DLD1 (cell line): ENCODE results near the gene CPT1B.

Experiments used
- in situ Hi-C: cut with HindIII; loops from 2 replicates; pipeline ENCODE4 v1.10.0; 2017; ENCODE audit warnings: low sequenced_read_pairs

Gene CPT1B

DNA sequence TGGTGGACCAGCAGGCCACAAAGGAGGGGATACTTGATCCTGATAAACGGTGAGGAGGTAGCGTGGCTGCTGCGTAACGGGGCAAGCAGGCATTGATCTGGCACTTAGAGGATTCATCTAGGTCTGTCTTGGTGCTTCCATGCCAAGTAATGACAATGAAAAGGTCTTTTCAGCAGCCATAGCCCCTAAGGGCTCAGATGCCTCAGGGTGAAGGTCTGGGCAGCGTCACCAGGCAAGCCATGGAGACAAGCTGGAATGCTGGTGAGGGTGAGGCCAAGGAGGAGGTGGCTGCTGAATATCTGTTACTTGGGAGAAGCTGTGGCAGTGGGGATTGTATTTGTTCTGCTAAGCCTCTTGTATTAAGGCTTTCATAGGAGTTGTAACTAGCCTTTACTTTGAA is 9.2 kb upstream of the CPT1B start:
- in situ Hi-C loops, result no loop called here

DNA sequence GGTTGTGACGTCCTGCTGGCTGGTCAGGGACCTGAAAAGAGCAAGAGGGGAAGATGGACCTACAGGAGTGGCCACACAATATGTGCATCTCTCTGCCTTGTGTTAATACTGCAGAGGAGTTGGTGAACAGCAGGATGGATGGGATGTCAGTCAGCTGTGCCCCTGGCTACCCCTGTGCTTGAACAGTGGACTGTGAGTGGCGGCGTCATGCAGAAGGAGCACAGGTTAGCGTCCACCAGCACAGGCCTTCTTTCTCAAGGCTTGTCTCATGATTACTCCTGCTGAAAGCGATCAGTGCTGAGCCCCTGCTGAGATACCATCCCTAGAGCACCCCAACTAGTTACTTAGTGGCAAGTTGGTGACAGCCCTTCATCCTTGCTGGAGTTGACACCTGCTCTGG is 8.2 kb upstream of the CPT1B start:
- in situ Hi-C loops, result no loop called here

DNA sequence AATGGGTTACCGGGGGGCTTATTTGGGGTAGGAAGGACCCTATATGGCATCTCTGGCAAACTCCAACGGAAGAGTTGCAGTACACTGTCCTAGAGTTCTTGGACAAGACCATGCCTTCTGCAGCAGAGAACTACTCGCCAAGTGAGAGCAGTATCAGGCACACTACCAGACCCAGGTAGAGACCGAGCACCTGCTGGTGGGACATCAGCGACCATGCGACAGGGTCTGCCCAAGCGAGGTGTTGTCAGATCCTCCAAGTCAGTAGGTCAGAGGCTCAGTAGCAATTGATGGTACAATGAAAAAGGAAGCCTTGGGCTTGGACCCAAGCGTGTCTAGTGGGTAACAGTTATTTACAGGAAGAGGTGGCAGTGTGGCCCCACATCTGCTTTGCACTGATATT is 7.6 kb upstream of the CPT1B start:
- in situ Hi-C loops, result no loop called here

DNA sequence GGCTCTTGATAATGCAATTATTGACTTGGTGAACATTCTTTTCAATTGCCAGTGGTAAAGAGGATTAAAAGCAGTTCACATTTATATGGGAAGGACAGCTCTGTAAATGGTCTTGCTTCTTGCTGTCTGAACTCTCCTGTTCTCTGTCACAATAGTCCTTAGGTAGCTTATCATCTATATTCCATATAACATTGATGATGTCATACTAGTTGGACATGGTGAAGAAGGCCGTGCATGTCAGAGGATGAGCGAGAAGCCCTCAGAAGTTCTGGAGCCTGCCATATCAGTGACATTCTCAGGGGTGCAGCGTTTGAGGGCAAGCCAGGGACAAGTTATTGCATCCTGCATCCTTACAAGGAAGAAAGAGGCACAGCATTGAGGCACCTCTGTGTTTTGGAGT is 7.0 kb upstream of the CPT1B start:
- in situ Hi-C loops, result no loop called here

DNA sequence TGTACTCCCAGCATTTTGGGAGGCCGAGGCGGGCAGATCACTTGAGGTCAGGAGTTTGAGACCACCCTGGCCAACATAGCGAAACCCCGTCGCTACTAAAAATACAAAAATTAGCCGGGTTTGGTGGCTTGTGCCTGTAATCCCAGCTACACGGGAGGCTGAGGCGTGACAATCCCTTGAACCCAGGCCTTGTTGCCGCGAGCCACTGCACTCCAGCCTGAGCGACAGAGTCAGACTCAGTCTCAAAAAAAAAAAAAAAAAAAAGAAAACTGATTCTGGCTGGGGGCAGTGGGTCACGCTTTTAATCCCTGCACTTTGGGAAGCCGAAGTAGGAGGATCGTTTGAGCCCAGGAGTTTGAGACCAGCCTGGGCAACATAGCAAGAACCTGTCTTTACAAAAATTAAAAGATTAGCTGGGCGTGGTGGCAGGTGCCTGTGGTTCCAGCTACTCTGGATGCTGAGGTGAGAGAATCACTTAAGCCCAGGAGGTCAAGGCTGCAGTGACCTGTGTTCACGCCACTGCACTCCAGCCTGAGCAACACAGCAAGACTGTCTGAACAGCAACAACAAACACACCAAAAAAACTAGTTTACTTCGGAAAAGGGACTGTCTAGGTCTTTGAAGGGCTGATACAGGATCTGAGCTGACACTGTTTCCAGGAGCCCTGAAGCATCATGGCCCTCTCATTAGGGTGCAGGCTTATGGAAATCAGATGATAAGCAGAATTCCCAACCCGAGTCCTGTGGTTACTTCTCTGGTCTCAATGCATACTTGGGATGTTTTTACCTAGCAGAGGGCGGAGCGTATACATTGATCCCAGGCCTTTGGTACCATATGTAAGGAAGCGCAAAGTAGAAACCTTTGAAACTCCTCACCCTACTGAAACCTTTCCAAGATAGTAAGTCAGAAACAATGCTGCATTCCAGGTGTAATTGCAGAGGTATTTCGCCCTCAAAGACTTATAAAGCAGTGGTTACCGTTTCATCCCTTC is 6.2 kb upstream of the CPT1B start:
- in situ Hi-C loops, result no loop called here

DNA sequence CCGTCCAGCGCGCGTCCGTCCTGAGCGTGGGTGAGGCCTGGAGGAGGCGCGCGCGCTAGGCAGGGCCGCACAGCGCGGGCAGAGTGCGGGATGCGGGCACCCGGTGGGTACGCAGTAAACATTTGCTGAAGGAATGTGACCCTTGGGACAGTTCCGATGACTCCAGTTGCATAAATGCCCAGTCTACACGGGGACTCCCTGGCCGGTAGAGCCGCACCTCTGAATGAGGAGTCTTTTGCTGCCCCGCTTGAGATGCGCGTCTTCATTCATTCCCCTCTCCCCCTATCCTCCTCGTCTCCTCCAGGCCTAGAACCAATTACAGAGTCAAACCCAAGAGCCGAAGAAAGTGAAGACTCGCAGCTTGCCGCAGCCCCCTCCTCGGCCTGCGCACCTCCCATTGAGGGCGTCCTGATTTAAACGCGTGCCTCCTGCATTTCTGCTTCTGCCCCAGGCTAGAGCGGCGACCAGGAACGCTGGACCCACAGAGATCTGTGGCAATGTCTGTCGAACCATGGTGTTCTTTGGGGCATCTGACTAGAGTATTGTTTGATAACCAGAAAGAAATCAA is 5.2 kb upstream of the CPT1B start:
- in situ Hi-C loops, result no loop called here

DNA sequence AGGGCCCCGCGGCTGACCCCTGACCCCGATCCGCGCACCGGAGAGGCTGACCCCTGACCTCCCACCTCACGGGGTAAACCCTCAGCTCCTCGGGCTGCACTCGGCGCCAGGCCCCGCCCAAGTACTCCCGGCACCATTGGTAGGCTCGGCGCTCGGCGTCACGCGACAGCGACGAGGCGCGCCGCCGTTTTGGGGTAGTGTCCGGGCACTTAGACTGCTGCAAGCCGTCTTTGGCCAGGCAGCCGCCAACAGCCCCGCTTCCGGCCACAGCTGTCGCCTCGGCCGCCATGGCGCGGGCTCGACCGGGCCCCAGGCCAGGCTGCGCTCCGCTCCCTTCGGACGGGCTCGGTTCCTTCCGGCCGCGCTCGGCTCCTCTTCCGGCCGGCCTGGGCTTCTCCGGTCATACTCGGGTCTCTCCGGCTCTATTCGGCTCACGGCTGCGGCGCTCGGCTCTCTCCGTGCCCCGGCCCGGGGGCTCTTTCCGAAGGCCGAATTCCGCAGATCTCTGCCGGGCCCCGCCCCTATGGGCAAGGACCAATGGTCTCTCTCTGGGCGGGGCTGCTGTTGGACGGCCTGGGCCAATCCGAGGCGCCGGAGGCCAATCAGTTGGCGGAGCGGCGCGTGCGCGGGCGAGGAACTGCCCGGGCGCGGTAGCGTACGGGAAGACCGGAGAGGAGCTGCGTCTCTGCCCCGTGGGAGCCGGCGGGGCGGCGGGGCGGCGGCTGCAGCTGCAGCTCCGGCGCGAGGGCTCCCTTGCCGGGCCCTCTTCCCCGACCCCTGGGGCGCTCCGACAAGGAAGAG is 4.5 kb upstream of the CPT1B start, which contains the start of gene CHKB:
CHKB (minus strand) TSS at position 357 of the 801 bp plus-strand sequence; CDS start at position 289, 68 bp downstream.
- in situ Hi-C loops, result no loop called here

DNA sequence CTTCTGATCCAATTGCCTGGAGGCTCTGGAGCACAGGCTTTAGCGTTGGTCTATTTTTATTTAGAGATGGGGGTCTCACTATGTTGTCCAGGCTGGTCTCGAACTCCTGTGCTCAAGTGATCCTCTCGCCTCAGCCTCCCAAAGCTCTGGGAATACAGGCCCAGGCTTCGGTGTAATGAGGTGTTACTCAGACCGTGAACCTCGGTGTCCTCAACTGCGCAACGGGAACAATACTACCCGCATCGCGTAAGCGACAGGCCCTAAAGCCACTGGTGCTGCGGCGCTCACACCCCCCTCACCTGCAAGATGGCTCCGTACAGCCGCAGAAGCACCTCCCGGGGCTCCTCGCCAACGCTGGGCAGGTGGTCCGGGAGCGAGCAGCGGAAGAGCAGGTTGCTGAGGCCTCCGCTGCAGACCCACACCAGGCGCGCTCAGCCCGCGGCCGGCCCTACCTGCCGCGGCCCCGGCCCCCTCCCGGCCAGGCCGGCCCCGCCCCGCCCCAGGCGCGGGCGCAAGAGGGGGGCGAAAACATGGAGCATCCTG is 3.8 kb upstream of the CPT1B start:
- in situ Hi-C loops, result no loop called here

DNA sequence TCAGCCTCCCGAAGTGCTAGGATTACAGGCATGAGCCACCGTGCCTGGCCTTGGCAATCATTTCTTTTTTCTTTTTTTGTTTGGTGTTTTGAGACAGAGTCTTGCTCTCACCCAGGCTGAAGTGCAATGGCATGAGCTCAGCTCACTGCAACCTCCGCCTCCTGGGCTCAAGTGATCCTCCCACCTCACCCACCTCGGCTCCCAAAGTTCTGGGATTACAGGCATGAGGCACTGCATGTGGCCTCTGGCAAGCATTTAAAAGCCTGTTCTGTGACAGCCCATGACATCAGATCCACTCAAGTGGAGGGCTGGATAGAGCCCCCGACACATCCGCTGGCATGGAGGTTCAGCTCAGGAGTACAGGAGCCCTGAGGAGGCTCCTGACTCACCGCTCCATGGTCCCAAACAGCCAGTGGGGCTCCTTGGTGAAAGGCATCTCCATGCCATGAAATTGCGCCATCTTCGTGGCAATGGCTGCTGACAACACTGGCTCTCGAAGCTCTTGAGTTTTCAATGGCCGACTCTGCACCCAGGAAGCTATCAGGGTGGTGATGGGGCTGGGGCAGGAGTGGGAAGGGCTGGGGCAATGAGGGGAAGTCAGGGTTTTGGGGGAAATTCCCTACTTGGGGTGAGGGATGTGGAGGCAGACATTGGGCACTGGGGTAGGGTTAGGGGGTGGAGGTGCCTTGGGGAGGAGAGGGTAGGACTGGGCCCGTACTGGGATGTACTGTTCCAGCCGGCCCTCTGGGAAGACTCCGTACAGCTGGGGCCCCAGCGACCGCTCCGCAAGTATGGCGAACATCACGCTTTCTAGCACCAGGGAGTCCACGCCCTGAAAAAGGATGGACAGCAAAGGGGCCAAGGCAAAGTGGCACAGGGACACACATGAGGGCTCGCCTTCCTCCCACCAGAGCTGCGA is 3.1 kb upstream of the CPT1B start:
- in situ Hi-C loops, result no loop called here

DNA sequence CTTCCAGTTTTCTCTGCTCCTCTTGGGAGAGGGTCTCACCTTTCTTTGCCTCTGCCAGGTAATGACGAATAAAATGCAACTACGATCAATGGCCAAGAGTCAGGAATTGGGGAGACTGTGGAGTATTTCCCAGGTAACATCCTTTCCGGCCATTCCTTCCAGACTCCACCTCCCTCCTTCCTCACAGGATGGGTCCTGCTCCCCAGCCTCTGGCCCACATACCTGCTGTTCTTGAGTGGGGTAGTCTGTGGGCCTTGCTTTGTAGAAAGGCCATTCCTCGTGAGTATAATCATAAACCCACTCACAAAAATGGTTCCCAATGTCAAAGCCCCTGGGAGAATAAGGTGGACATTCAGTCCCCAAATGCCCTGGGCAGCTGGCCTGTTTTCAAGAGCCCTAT is 1.5 kb upstream of the CPT1B start:
- in situ Hi-C loops, result no loop called here

DNA sequence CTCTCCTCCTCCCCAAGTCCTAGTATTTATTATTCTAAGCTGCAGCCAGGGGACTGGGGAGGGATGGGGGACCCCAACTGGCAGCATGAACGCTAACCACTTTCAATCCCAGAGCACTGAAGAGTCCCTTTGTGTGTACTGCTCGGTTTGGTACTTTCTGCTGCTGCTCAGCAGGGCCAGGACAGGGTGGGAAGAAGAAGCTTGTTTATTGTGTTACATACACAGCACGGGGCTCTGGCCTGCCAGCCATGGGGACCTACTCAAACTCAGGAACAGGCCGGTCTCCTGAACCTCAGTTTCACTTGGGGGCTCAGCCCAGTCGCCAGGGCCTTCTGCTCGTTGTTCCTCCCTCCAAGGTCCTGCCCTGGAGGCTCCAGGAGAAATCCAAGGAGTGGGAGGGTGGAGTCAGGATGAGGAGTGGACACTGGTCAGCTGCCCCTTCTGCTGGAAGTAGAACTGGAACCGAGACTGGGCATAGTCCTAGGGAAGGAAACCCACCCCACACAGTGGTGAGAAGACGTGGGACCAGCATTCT is 616 bp upstream of the CPT1B start:
- in situ Hi-C loops, result no loop called here

DNA sequence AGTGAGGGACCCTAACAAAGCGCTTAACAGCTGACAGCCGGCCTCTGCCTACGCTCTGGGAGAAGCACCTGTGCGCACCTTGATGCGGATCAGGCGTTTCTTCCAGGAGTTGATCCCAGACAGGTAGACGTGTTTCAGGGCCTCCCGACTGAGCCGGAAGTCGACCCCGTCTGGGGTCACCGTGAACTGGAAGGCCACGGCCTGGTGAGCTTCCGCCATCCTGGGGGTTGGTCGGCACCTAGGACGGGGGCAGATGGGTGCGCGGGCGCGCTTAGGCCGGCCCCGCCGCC is 585 bp downstream of the CPT1B start:
- in situ Hi-C loops, result no loop called here

DNA sequence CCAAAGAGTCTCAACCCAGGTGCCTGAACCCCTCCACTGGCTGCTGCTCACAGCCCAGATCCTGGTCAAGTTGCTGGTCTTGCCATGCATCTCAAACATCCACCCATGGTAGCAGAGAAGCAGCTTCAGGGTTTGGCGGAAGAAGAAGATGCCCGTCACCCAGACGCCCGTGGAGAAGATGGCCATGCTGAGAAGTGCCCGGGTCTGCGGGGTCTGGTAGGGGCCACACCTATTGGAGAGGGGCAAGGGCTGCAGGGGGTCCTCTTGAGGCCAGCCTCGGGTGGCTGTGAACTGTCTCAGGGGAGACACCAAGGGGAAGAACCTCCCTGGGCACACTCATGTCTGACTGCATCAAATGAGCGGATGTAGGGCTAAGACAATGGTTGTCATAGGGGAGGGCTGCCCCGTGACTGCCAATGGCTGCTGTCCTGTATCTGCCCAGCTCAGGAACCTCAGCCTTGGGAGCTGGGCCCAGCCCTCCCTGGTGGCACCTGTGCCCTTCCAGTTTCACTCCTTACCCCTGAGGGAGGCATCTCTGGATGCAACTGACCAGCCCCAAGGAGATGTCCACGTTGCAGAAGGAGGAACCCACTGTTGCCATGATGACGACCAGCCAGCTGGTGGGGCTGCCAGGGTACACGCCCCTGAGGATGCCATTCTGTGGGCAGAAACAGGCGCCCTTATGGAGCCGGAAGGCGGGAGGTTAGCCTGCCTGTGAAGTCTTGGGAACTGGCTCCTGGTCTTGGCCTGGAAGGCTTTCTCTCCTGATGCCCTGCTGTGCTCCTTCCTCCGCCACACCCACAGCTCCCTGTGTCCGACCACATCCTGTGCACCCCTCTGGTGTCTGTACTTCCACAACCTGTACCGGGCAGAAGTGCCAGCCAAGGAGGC is 1.2 kb downstream of the CPT1B start:
- in situ Hi-C loops, result no loop called here

DNA sequence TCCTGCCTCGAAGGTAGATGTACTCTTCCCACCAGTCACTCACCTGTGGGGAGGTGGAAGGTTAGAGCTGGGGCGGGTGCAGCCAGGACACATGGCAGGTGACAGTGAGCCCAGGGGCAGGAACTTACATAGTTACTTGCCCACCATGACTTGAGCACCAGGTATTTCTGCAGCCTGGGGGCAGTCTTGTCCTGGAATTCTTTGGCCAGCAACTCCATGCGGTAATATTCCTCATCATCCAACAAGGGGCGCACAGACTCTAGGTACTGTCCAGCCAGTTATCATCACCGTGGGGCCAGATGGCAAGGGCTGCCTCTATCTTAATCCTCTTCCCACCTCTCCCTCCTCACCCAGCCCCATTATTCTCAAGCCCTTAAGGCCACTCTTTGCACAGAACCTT is 2.2 kb downstream of the CPT1B start:
- in situ Hi-C loops, result no loop called here

DNA sequence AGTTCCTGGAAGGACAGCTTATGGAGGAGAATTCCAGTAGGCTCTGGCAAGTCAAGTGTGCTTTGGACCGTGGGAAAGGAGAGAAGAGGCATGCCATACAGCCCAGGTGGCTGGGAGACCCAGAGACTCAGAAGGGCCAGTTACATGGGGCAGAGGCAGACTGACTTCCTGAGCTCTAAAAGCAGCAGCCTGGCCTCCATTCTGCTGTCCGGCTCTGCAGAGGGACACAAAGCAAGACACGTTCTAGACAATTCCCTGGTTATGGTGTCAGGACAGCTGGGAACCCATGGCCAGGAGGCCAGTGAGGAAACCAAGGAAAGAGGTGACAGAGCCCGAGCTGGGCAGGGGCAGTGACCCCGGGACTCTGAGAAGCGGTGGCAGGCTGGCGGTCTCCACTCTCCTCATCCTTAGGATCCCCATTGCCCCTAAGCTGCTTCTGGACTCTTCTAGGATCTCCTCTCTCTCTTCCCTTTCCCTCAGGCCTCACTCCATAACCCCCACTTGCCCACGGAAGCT is 2.7 kb downstream of the CPT1B start:
- in situ Hi-C loops, result no loop called here

DNA sequence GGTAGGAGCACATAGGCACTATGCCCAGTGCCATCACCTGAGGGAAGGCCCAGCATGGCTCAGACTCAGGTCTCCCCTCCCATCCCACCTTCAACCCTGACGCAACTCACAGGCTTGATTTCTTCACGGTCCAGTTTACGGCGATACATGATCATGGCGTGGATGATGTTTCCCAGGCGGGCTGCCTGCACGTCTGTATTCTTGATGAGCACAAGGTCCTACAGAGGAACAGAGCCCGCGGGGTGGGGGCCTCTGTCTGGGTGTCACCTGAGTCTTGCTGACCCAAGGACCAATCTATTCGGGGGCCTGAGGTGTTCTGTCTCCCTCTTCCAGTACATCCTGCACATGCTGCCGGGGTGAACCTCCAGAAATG is 3.9 kb downstream of the CPT1B start:
- in situ Hi-C loops, result no loop called here

DNA sequence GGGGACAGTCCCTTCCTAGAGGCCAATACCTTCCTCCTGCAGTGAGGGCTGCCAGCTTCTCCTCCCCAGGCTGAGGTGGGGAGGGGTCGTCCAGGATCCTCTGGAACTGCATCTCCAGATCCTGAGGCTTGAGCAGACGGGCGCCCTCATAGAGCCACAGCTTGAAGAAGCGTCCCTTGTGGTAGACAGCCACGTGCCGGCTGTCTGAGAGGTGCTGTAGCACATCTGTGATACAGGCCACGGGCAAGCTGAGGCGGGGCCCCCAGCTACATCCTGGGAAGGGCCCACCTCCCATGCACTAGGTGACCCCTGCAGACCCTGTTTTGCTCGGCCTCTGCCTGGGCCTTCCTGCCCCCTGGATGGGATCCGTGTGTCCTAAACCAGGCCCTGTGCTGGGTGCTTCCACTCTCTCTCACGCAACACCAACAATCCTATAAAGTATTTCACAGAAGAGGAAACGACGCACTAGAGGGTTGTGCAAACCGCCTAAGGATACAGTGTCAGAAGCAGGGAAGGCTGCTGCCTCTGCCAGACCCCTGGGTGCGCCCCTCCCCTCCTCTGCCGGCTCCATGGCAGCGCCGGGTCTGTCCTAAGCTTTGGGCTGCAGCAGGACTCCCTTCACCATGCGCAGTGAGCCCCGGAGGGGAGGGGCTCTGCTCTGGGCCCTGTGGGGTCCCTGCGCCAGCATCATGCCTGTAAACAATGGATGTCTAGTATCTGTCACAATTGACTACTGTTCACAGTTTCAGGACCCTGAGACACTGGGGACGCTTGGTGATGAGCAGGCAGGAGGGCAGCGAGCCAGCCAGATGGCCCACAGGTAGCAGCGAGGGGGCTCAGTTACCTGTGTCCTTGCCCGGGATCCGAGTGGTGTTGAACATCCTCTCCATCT is 4.5 kb downstream of the CPT1B start:
- in situ Hi-C loops, result no loop called here

DNA sequence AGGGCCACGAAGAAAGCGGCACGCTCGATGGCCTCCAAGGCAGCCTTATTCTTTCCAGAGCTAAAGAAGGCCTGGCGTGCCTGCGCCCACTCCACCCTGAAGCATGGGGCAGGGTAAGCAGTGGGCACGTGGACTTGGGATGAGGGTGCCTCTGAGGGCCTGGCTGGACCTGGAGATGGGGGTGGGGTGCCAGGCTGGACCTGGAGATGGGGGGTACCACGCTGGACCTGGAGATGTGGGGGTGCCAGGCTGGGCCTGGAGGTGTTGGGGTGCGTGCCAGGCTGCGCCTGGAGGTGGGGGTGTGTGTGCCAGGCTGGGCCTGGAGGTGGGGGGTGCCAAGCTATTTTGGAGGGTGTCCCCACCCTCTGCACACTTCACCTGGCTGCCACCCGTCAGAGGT is 5.3 kb downstream of the CPT1B start:
- in situ Hi-C loops, result no loop called here
